Measurements from ENCODE around the gene CLMN. TPM values are rescaled to one million over a fixed set of nuclear protein-coding genes. Genes with fewer than 3 reads are reported as not detected.

The CLMN gene
- total RNA-seq, 1 experiment from 2014 or later = 33.4 TPM

DNA sequence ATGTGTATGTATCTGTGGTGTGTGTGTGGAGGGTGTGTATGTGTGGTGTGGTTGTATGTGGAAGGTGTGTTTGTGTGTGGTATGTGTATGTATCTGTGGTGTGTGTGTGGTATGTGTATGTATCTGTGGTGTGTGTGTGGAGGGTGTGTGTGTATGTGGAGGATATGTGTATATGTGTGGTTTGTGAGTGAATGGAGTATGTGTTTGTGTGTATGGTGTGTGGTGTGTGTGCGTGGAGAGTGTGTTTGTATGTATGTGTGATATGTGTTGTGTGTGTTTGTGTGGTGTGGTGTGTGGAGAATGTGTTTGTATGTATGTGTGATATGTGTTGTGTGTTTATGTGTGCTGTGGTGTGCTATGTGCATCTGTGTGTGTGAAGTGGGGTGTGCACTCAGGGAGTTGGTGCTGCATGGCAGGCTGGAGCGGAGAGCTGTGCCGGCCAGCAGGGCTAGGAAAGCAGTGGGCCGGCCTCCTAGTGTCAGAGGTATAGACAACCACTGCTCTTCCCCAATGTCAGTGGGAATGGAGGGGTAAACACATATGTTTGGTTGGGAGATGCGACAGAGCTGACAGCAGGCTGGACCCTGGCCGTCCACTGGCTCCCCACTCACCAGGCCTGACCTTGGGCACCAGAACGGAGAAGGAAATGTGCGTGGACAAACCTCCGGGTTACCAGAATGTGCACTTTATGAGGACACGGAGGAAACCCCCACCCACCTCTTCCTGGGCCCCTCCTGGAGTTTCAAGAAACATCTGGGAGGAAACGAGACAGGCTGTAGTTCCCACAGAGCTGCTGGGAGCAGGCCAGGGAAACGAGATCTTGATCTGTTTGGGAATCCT, 60.7 kb downstream of the CLMN start:
- intact Hi-C loops (cut with micrococcal nuclease) = no loop called here
- Histone ChIP-seq H3K9me2 (ENCODE audit: insufficient read depth) (no peaks in the 10 kb centered on the region), H4K20me1 (ENCODE audit: insufficient read depth) (no peaks in the 10 kb centered on the region), H3K9ac (ENCODE audit: low read length) (no peak overlapping the region), H3K4me3 (replicated peaks in 1 of 2; ENCODE audit: low read depth in 1 of 2, low read length in 2 of 2) (no peak overlapping the region), H3K4me2 (ENCODE audit: low read length) (no peak overlapping the region), H3K36me3 (ENCODE audit: control insufficient read depth in 1 of 2, insufficient read depth in 2 of 2, low read length in 2 of 2) (no peaks in the 10 kb centered on the region), H3K9me3 (ENCODE audit: control insufficient read depth in 1 of 2, insufficient read depth in 1 of 2, low read depth in 1 of 2, low read length in 2 of 2) (no peaks in the 10 kb centered on the region), H3K27ac (ENCODE audit: low read depth, low read length) (no peak overlapping the region), H2AFZ (ENCODE audit: low read depth, low read length, poor library complexity, severe bottlenecking) (no peak overlapping the region), H3K4me1 (ENCODE audit: control insufficient read depth in 1 of 2, insufficient read depth in 2 of 2, low read length in 2 of 2) (peaks cover 3 to 53% of the 10 kb centered on the region in 2 experiments; a peak in 3 of 4 replicates), H3K79me2 (ENCODE audit: insufficient read depth, low read length) (no peaks in the 10 kb centered on the region; the same call in 1 of the 2 replicates), H3K27me3 (ENCODE audit: insufficient read depth, low read length) (no peaks in the 10 kb centered on the region)
- ChIA-PET CTCF (no interaction called here), RAD21 (ENCODE audit: low non-redundant PET in 1 of 2, low total read pairs in 2 of 2, uncharacterized antibody in 2 of 2, unreplicated experiment in 2 of 2) (no interaction called here), POLR2A (no interaction called here)
- ATAC-seq (no peak), DNase-seq (ENCODE audit: low read depth, low spot score) (no peak)
- BruUV-seq (replicated peaks) = no TSS peak
- TF ChIP-seq POLR2A (IDR thresholded peaks at IDR 0.05; ENCODE audit: borderline replicate concordance, extremely low read depth, insufficient read depth, insufficient read length) = no peak
- no peak for TF ChIP-seq ZNF274 (IDR thresholded peaks at IDR 0.05; ENCODE audit: low read depth, low read length)

DNA sequence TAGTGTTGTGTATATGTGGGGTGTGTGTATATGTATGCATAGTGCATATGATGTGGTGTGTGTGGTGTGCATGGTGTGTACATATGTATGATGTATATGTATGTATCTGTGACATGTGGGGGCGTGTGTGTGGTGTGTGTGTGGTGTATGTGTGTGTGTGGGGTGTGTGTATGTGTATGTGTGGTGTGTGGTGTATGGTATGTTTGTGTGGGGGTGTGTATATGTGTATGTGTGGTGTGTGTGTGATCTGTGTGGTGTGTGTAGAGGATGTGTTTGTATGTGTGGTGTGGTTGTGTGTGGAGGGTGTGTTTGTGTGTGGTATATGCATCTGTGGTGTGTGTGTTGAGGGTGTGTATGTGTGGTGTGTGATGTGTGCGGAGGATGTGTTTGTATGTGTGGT, 61.6 kb downstream of the CLMN start:
- CTCF ChIA-PET = no interaction called here
- POLR2A ChIA-PET = no interaction called here
- no TSS peak for BruUV-seq (replicated peaks)
- H3K36me3 ChIP-seq (ENCODE audit: control insufficient read depth in 1 of 2, insufficient read depth in 2 of 2, low read length in 2 of 2) = no peaks in the 10 kb centered on the region
- H3K27me3 ChIP-seq (ENCODE audit: insufficient read depth, low read length) = no peaks in the 10 kb centered on the region
- RAD21 ChIA-PET (ENCODE audit: low non-redundant PET in 1 of 2, low total read pairs in 2 of 2, uncharacterized antibody in 2 of 2, unreplicated experiment in 2 of 2) = no interaction called here
- no peaks in the 10 kb centered on the region for H3K9me2 ChIP-seq (ENCODE audit: insufficient read depth)
- H3K27ac ChIP-seq (ENCODE audit: low read depth, low read length) = no peak overlapping the region
- TF ChIP-seq EZH2 (IDR thresholded peaks at IDR 0.05) = no peak
- no peak for TF ChIP-seq SRF (IDR thresholded peaks at IDR 0.05; ENCODE audit: low read depth)
- no peak for TF ChIP-seq EGR1 (IDR thresholded peaks at IDR 0.05; ENCODE audit: low read depth)
- no peak for TF ChIP-seq ELF1 (IDR thresholded peaks at IDR 0.05; ENCODE audit: borderline replicate concordance, low read depth)
- TF ChIP-seq CBX3 (IDR thresholded peaks at IDR 0.05; ENCODE audit: low read depth) = 0 out of 2 replicates have a peak, but pooled peaks have one; percentile 26
- no peak for TF ChIP-seq CEBPB (IDR thresholded peaks at IDR 0.05; ENCODE audit: low read depth)
- no peak for TF ChIP-seq SP1 (IDR thresholded peaks at IDR 0.05; ENCODE audit: low read depth)
- H3K4me1 ChIP-seq (ENCODE audit: control insufficient read depth in 1 of 2, insufficient read depth in 2 of 2, low read length in 2 of 2) = peaks cover 3 to 50% of the 10 kb centered on the region in 2 experiments; a peak in 3 of 4 replicates
- no peaks in the 10 kb centered on the region for H4K20me1 ChIP-seq (ENCODE audit: insufficient read depth)
- no peak overlapping the region for H3K4me2 ChIP-seq (ENCODE audit: low read length)
- no peak overlapping the region for H3K4me3 ChIP-seq (replicated peaks in 1 of 2; ENCODE audit: low read depth in 1 of 2, low read length in 2 of 2)
- H2AFZ ChIP-seq (ENCODE audit: low read depth, low read length, poor library complexity, severe bottlenecking) = no peak overlapping the region
- H3K9ac ChIP-seq (ENCODE audit: low read length) = no peak overlapping the region
- intact Hi-C loops (cut with micrococcal nuclease) = no loop called here
- no peaks in the 10 kb centered on the region for H3K79me2 ChIP-seq (ENCODE audit: insufficient read depth, low read length)
- DNase-seq (ENCODE audit: low read depth, low spot score) (no peak), ATAC-seq (no peak)
- H3K9me3 ChIP-seq (ENCODE audit: control insufficient read depth in 1 of 2, insufficient read depth in 1 of 2, low read depth in 1 of 2, low read length in 2 of 2) = no peaks in the 10 kb centered on the region
